ENCODE data around the gene KLF6. TPM values are rescaled to one million over a fixed set of nuclear protein-coding genes. Genes with fewer than 3 reads are reported as not detected.

Gene KLF6
- total and polyA plus RNA-seq, 9 of the 15 experiments (the other 6 are each of a cell fraction or from before 2014, with no cell fraction given), result 3.2 to 23.9 (median 8.0) TPM

GRCh38 chr10:3803295-3803926 lies 18.4 kb upstream of the KLF6 start (continued):
- TF ChIP-seq ARID3B (CRISPR knock-in tag; IDR thresholded peaks at IDR 0.05; ENCODE audit: borderline replicate concordance) (no peak), L3MBTL2 (IDR thresholded peaks at IDR 0.05) (peak; percentile 67), ZNF766 (CRISPR knock-in tag; conservative IDR thresholded peaks at IDR 0.05) (no peak), CBFB (CRISPR knock-in tag; IDR thresholded peaks at IDR 0.05) (no peak), NRF1 (conservative IDR thresholded peaks at IDR 0.05 in 1 of 2, IDR thresholded peaks at IDR 0.05 in 1 of 2) (peak; percentile 13 to 28; a peak in 1 of 4 replicates), NBN (IDR thresholded peaks at IDR 0.05; ENCODE audit: low read depth) (peak; percentile 18), ZBTB34 (CRISPR knock-in tag; IDR thresholded peaks at IDR 0.05) (no peak), CXXC5 (CRISPR knock-in tag; IDR thresholded peaks at IDR 0.05) (peak; percentile 20), NCOR1 (IDR thresholded peaks at IDR 0.05) (no peak), SRSF3 (IDR thresholded peaks at IDR 0.05; ENCODE audit: insufficient read depth, low read length) (no peak), HNRNPK (IDR thresholded peaks at IDR 0.05; ENCODE audit: low read depth, low read length, poor library complexity, severe bottlenecking) (no peak), HDAC3 (IDR thresholded peaks at IDR 0.05; ENCODE audit: borderline replicate concordance, partially characterized antibody) (no peak), CHAMP1 (IDR thresholded peaks at IDR 0.05) (no peak)
- TF ChIP-seq, protein P1, sequence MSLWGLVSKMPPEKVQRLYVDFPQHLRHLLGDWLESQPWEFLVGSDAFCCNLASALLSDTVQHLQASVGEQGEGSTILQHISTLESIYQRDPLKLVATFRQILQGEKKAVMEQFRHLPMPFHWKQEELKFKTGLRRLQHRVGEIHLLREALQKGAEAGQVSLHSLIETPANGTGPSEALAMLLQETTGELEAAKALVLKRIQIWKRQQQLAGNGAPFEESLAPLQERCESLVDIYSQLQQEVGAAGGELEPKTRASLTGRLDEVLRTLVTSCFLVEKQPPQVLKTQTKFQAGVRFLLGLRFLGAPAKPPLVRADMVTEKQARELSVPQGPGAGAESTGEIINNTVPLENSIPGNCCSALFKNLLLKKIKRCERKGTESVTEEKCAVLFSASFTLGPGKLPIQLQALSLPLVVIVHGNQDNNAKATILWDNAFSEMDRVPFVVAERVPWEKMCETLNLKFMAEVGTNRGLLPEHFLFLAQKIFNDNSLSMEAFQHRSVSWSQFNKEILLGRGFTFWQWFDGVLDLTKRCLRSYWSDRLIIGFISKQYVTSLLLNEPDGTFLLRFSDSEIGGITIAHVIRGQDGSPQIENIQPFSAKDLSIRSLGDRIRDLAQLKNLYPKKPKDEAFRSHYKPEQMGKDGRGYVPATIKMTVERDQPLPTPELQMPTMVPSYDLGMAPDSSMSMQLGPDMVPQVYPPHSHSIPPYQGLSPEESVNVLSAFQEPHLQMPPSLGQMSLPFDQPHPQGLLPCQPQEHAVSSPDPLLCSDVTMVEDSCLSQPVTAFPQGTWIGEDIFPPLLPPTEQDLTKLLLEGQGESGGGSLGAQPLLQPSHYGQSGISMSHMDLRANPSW (CRISPR knock-in tag; IDR thresholded peaks at IDR 0.05), result no peak
- TF ChIP-seq, protein P2, sequence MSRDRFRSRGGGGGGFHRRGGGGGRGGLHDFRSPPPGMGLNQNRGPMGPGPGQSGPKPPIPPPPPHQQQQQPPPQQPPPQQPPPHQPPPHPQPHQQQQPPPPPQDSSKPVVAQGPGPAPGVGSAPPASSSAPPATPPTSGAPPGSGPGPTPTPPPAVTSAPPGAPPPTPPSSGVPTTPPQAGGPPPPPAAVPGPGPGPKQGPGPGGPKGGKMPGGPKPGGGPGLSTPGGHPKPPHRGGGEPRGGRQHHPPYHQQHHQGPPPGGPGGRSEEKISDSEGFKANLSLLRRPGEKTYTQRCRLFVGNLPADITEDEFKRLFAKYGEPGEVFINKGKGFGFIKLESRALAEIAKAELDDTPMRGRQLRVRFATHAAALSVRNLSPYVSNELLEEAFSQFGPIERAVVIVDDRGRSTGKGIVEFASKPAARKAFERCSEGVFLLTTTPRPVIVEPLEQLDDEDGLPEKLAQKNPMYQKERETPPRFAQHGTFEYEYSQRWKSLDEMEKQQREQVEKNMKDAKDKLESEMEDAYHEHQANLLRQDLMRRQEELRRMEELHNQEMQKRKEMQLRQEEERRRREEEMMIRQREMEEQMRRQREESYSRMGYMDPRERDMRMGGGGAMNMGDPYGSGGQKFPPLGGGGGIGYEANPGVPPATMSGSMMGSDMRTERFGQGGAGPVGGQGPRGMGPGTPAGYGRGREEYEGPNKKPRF (IDR thresholded peaks at IDR 0.05; ENCODE audit: low read depth, low read length), result no peak

Data from K562 (cell line).